GM19351 (cell line): Measurements from ENCODE around the gene NEK10.

ENCODE experiments used
- ATAC-seq: cut with Tn5 transposase; IDR thresholded peaks from one replicate; pipeline ENCODE4 v1.9.1; 2021; ENCODE audit warnings: mild to moderate bottlenecking, moderate library complexity; ENCODE audit not compliant: unreplicated experiment

The NEK10 gene

GRCh38 chr3:27115352-27115751 lies 253.8 kb downstream of the NEK10 start:
- ATAC-seq, result no peak

DNA sequence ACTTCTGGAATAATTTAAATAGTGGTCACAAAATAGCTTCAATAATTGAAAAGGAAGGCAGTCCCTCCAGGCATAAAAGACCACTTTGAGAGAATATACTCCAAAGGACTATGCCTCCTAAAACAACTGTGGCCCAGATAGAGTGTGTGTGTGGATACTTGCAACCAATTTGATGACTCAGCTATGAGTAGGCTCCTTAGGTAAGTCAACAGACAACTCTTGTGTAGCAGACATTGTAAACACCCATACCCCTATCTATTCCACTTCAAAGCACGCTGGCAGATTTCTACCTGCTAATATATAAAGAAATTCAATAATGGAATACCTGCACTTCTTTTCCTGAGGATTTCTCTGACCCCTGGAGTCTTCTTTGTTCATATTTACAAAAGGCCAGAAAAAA lies 254.5 kb downstream of the NEK10 start:
- ATAC-seq, result no peak

GRCh38 chr3:27114129-27114528 lies 255.1 kb downstream of the NEK10 start:
- no peak for ATAC-seq

- no peak for ATAC-seq
Observed at GRCh38 chr3:27110020-27110419, 259.2 kb downstream of the NEK10 start.

GRCh38 chr3:27108322-27108721 lies 260.9 kb downstream of the NEK10 start:
- ATAC-seq, result no peak

GRCh38 chr3:27105904-27106303 lies 263.3 kb downstream of the NEK10 start:
- ATAC-seq, result no peak

- peak; percentile 52 for ATAC-seq
Observed at GRCh38 chr3:27097182-27097581, 272.0 kb downstream of the NEK10 start.

- peak; percentile 51 for ATAC-seq
Observed at GRCh38 chr3:27095553-27096222, 273.5 kb downstream of the NEK10 start.

GRCh38 chr3:27094721-27095120 lies 274.5 kb downstream of the NEK10 start:
- peak; percentile 32 for ATAC-seq

DNA sequence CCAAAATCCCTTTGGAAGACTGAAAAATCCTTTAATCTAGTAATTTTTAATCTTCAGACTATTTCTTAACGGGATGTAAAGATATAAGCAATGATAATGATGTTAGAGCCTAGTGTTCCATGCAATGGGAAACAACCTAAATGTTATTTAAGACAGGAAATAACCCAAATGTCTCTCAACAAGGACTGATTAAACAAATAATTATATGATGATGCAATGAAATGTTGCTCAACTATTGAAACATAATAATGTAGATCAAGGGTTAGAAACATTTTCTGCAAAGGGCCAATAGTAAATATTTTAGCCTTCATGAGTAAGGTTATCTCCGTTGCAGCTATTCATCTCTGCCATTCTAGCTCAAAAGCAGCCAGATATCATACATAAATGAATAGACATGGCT lies 275.4 kb downstream of the NEK10 start:
- ATAC-seq, result no peak

GRCh38 chr3:27090275-27091041 lies 278.7 kb downstream of the NEK10 start:
- ATAC-seq, result no peak

- ATAC-seq, result no peak
Observed at GRCh38 chr3:27089645-27090044, 279.5 kb downstream of the NEK10 start.

DNA sequence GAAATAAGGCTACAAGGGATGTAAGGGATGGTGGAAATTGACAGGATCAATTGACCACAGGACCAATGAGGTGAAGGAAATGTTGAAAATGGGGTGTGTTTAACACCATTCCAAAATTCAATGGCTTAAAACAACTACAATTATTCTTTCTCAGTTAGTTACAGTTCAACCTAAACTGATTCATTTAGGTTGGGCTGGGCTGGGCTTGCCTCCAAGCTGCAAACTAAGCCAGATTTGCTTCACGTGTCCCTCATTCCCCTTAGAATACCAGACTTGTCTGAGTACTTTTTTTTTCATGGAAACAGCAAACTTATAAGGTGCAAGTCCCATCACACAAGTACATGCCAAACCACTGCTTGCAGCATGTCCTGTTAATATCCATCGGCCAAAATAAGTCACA lies 280.1 kb downstream of the NEK10 start:
- no peak for ATAC-seq

GRCh38 chr3:27085829-27086730 lies 283.1 kb downstream of the NEK10 start:
- no peak for ATAC-seq

DNA sequence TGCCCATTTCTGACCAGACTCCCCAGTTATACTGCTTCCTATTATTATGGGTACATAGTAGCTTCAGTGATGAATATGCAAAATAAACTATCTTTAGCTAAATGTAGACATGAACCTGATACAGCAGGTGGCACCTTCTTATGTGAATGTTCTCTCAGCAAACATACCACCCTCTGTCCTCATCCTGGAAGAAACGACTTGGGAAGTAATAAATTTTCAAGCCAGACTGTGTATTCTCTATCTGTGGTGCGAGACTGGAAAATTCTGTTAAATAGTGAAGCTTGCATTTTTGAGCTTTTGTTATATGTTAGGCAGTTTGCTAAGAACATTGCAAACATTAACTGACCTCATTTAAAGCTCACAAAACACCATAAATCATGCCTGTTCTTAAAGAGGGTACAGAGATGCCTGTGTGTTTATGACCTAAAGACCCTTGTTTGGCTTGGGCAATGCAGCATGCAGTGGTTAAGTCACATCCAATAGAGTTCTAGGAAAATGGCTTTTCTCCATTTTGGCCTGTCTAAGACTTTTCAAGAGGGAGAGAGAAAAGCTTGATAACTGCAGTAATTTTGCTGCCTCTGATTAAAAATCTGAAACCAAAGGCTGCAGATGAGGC lies 287.1 kb downstream of the NEK10 start:
- ATAC-seq, result no peak

- no peak for ATAC-seq
Observed at GRCh38 chr3:27081566-27081965, 287.6 kb downstream of the NEK10 start.

DNA sequence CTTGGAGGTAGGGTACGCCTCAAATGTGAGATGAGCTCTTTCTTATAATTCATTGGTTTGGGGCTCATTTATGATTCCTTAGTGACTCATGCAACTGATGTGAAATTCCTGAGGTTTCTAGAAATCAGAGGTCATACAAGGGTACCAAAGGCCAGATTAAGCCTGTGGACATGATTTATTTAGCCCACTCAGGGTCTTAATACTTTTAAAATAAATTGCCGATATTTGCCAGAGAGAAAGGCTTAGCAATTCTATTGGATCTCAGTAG lies 289.0 kb downstream of the NEK10 start:
- ATAC-seq, result no peak

- no peak for ATAC-seq
Observed at GRCh38 chr3:27079427-27080257, 289.5 kb downstream of the NEK10 start.

DNA sequence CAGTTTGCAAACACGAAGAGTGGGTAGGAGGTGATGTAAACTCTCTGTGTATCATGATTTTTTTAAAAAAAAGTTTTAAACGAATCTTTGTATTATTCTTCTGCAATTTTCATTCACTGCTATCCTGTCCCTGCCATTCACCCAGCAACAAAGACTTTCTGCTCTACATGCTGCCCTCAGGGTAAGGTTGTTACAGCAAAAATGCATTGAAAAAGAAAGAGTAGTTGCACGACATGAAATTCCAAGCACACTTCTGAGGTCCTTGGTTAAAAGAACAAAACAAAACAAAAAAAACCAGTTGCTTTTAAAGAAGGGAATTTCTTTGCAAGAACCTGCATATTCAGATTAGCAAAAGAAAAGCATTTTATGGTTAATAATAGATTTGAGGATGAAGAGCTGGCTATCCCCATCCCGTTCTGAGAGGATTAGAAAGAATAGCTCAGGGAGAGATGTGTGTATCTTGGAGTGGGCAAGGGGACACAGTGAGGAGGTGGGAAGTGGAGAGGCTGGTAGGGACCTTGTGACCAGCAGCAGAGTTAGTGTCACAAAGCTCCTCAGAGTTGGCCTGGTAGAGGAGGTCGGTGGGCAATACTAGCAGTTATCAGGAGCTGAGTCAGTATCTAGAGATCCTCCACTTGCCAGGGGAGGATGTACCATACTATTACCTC lies 290.8 kb downstream of the NEK10 start:
- no peak for ATAC-seq
